Measurements from ENCODE around the gene GPR137C. TPM values are rescaled to one million over a fixed set of nuclear protein-coding genes. Genes with fewer than 3 reads are reported as not detected.

The GPR137C gene
- total and polyA plus RNA-seq, 2 of the 8 experiments (the other 6 are each of a cell fraction or from before 2014, with no cell fraction given), result 2.7 to 4.3 TPM

GRCh38 chr14:52551205-52551604, 1.4 kb upstream of the GPR137C start (continued):
- TF ChIP-seq CHD7 (IDR thresholded peaks at IDR 0.05; ENCODE audit: insufficient replicate concordance, low read length), result no peak
- TF ChIP-seq ATF3 (IDR thresholded peaks at IDR 0.05; ENCODE audit: insufficient read depth, low read depth, low read length), result no peak
- TF ChIP-seq CHD1 (IDR thresholded peaks at IDR 0.05; ENCODE audit: low read depth, low read length), result no peak
- TF ChIP-seq JUN (IDR thresholded peaks at IDR 0.05; ENCODE audit: low read depth, low read length), result no peak
- no peak for TF ChIP-seq EZH2 (IDR thresholded peaks at IDR 0.05; ENCODE audit: low read depth, low read length, severe bottlenecking)
- no peak for TF ChIP-seq RNF2 (IDR thresholded peaks at IDR 0.05; ENCODE audit: borderline replicate concordance, low read depth, low read length, missing control alignments, poor library complexity, severe bottlenecking)
- TF ChIP-seq SP4 (IDR thresholded peaks at IDR 0.05; ENCODE audit: low read length), result no peak
- TF ChIP-seq GTF2F1 (IDR thresholded peaks at IDR 0.05; ENCODE audit: borderline replicate concordance, low read depth, low read length), result no peak
- TF ChIP-seq USF2 (IDR thresholded peaks at IDR 0.05; ENCODE audit: low read length), result no peak
